Central memory CD4-positive, alpha-beta T cell (primary cell): ENCODE measurements around the gene BTAF1.
"Not testable (repeated sequence)": the region's sequence is repeated elsewhere in the genome, so short reads cannot be mapped to it uniquely, and the experiment has no call there.

Source experiments
- DNase-seq: peaks from one replicate; pipeline ENCODE4 v3.0.0; 2022

Gene BTAF1

DNA sequence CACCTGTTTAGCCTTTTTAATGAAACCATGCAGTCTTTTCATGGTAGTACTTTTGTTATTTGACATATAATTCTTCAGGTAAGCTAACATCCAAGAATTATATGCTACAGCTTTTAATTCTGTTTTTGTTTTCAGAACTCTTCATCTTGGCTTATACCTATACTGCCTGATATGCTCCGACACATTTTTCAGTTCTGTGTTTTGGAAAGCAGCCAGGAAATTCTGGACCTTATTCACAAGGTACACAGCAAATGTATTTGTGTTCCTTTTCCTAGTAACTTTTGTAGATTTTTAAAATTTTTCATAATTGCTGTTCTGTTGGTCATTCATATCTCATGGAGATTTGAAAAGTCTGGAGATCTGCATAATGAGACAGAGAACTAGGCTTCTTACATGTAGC, 56.7 kb downstream of the BTAF1 start:
- no peak for DNase-seq

DNA sequence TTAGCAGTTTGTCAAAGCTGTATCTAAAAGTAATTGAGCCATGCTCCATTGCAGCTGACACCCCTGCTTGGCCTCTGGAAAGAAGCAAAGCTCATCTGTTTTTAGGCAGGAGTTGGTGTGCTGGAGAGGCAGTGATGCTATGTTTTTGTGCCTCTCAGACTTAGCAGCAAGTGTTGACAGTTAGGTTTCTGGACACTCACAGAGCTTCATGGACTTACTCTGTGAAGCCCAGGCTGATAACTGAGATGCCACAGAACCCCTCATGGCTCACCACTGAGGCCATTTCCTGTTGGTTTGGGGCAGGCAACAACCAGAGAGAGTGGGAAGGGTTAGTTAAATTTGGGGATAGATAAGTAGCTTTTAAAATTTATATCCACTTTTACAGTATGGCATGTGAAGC, 59.8 kb downstream of the BTAF1 start:
- DNase-seq, result no peak

GRCh38 chr10:91987397-91988037, 63.9 kb downstream of the BTAF1 start:
- DNase-seq, result no peak

DNA sequence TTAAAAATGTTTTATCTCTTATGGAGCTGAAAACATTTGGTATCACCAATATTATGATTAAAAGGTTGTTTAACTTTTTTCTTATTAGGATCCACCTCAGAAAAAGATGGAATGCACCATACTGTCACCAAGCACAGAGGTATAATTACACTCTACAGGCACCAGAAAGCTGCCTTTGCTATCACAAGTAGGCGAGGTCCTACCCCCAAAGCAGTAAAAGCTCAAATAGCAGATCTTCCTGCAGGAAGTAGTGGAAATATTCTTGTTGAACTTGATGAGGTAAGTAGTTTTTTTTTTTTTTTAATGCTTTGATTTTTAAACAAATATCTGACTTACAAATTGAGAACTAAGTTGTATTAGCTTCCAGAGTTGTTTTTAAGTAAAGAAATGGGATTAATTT, 68.5 kb downstream of the BTAF1 start:
- no peak for DNase-seq

DNA sequence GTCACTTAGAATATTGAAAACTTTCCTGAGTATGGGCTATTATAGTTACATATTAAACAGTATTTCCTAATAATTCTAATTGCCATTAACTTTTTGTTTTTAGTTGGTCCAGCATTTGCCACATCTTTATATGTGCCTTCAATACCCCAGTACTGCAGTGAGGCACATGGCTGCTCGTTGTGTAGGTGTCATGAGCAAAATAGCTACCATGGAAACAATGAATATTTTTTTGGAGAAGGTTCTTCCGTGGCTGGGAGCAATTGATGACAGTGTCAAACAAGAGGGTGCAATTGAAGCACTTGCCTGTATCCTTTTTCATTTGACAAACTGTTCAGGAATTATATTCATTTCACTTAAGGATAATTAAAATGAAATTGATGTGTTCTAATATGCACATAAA, 72.7 kb downstream of the BTAF1 start:
- DNase-seq, result no peak

GRCh38 chr10:92001581-92001980, 78.0 kb downstream of the BTAF1 start:
- DNase-seq, result no peak

GRCh38 chr10:92001995-92002394, 78.4 kb downstream of the BTAF1 start:
- no peak for DNase-seq

DNA sequence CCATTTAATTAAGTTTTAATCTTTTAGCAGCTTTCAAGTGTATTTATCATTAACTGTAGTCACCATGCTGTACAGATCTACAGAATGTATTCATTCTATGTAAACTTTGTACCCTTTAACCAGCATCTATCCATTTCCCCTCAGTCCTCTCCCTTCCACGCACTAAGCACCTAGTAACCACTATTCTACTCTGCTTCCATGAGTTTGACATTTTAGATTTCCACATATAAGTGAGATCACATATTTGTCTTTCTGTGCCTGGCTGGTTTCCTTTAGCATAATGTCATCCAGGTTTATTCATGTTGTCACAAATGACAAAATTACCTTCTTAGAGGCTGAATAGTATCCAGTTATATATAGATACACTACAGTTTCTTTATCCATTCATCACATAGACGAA, 79.7 kb downstream of the BTAF1 start:
- no peak for DNase-seq

DNA sequence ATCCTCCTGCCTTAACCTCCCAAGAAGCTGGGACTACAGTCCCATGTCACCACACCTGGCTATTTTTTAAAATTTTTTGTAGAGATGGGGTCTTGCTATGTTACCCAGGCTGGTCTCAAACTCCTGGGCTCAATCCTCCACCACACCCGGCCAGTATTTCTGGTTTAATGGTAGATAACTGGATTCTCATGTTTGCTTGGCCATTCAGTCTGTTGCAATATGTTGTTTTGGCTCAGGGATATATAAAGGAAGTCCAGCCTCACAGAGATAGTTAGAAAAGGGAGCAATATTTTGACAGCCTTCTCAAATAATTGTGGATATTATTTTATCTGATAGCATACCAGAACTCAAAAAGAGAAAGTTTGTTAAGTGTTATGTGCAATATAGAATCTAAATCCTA, 82.4 kb downstream of the BTAF1 start:
- DNase-seq, result no peak

GRCh38 chr10:92009445-92009844, 85.9 kb downstream of the BTAF1 start:
- DNase-seq, result no peak

DNA sequence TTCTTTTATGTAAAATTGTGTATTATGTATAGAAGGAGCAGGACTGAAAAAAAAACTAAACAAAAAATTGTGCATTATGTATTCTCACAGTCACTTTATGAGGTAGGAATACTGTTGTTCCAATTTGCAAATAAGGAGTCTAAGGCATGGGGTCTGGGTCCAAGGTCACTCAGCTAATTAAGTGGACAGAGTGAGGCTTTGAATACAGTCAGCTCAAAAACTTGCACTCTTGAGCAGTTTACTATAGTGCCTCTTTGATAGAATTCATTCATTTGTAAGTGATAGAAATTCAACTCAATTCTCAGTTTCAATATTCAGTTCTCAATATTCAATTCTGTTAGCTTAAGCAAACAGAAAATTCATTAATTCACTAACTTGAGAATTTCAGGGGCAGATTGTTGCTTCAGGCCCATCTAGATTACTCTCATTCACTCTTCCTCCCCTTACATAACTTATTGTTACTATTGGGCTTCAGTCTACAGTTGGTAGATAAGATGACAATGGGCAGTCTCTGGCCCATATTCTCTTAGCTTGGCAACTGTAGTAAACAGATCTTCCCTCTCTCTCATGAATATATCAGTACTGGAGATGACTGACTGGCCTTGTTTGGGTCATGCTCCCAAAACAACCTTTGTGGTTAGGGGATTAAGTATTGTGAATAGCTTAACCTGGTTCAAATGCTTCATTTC, 86.6 kb downstream of the BTAF1 start:
- no peak for DNase-seq

- no peak for DNase-seq
Measured at GRCh38 chr10:92011560-92012214, 88.1 kb downstream of the BTAF1 start.

- no peak for DNase-seq
Measured at GRCh38 chr10:92014620-92015019, 91.0 kb downstream of the BTAF1 start.

DNA sequence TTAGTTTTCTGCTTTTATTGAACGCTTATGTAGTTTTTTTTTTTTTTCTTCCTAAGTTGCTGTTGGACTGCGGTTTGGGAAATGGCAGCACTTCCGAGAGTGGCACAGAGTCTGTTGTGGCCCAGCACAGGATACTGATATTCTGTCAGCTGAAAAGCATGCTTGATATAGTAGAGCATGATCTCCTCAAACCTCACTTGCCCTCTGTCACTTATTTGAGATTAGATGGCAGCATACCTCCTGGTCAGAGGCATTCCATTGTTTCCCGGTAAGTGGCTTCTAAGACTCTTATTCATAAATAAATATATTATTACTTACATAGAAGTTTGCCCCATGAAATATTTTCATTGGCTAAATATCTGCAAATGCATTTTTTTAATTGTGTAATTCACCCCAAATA, 101.1 kb downstream of the BTAF1 start:
- DNase-seq, result no peak

DNA sequence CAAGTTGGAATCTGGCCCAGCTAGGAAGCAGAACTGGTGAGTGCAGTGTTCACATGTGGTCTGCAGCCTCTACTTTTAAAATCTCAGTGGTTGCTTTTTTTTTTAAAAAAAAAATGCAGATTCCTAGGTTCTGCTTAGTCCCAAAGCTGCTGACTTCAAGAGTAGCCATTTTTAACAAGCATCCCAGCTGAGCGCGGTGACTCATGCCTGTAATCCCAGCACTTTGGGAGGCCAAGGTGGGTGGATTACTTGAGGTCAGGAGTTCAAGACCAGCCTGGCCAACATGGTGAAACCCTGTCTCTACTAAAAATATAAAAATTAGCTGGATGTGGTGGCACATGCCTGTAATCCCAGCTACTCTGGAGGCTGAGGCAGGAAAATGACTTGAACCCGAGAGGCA, 101.8 kb downstream of the BTAF1 start:
- not testable (repeated sequence) for DNase-seq

- no peak for DNase-seq
Measured at GRCh38 chr10:92027141-92027540, 103.6 kb downstream of the BTAF1 start.

- DNase-seq, result no peak
Measured at GRCh38 chr10:92031580-92031979, 108.0 kb downstream of the BTAF1 start.

DNA sequence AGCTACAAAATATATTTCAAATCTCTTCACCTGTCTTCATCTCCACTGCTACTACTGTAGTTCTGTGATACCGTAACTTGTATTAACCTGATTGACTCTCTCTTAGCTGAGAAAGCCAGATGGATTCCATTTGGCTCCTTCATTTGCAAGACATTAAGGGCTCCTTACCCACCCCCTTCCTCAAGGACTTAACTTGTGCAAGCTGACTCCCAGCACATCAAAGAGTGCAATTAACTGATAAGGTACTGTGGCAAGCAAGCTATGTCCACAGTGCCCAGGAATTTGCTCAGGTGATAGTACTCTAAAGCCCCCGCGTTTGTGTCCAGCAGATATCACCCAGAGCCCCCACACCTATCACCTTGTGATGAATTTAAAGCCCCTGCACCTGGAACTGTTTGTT, 109.5 kb downstream of the BTAF1 start:
- not testable (repeated sequence) for DNase-seq

DNA sequence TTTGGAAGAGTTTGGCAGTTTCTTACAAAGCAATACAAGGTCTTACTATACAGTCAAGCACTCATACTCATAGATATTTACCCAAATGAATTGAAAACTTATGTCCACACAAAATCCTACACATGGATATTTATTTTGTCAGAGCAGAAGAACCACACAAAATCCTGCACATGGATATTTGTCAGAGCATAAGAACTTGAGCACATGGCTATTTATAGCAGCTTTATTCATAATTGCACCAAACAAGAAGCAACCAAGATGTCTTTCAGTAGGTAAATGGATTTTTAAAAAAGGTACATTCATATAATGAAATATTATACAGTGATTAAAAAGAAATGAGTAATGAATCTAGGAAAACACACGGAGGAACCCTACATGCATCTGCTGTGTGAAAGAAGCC, 115.4 kb downstream of the BTAF1 start:
- no peak for DNase-seq

DNA sequence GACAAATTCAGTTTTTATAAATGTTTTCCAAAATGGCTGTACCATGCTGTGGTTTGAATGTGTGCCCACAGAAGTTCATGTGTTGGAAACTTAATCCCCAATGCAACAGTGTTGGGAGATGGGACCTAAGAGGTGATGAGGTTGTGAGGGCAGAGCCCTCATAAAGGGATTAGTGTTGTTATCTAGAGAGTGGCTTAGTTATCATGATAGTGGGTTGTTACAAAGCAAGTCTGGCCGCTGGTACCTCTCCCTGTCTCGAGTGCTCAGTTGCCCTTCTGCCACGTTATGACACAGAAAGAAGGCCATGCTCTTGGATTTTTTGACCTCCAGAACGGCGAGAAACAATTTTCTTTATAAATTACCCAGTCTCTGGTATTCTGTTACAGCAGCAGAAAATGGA, 119.0 kb downstream of the BTAF1 start:
- no peak for DNase-seq

- no peak for DNase-seq
Measured at GRCh38 chr10:92045641-92046106, 122.1 kb downstream of the BTAF1 start.

DNA sequence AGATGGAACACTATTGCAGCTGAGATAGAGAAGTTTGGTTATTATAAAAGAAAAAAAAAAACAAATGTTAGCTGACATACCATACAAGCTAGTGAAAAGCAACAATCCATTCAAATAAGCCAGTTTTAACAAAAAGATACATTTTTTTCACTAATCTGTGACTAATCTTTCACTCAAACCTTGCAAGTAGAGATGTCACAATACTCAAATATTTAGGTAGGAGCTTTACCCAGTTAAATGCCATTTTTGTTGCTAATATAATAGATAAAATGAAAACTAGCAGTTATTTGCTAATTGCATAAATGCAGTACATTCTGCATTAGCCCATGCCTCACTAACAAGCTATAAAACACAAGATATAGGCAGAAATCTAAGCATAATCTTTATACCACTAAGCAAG, 123.6 kb downstream of the BTAF1 start:
- DNase-seq, result no peak

DNA sequence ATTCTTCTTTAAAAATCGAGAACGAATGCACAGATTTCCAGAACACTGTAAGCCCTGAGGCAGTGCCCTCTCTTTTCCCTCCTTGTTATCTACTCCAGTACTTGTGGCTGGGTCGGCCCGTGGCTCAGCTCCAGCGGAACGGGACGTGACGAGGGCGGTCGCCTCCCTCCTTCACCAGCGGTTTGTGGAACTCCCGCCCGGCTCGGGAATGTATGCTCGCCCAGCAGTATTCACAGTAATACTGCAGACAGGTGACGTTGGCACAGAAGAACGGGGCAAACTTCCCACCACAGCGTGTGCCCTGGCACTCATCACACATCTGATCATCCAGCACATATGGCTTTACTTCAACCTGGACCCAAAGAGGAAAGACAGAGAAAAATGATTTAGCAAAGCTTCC, 128.5 kb downstream of the BTAF1 start:
- DNase-seq, result no peak

DNA sequence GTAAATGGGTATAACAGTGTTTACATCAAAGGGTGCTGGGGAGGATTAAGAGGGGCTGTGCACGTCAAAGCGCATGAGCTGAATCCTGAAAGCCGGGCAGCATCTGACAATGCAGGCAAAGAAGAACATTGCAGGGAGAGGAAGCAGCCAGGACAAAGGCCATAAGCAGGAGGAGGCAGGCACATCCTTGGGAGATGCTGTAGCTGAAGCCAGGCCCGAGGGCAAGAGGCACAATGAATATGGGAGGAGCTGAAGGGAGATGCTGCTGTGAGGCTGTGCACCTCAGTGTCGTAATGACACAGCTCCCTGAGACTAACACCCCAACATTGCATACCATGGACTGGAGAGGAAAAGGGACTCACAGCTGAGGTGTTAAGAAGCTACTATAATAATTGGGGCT, 129.2 kb downstream of the BTAF1 start:
- DNase-seq, result no peak
